A172 (cell line): Measurements from ENCODE around the gene KAT2B. TPM values are rescaled to one million over a fixed set of nuclear protein-coding genes. Genes with fewer than 3 reads are reported as not detected.

Experiments used
- DNase-seq: peaks from one replicate; pipeline ENCODE4 v3.0.0-alpha.2; 2015; ENCODE audit warnings: low spot score
- total RNA-seq: library from RNA; depleted of rRNA; stranded (reverse); fragments of >200 nt; shearing (Covaris generic); gene quantifications from 2 replicates; pipeline ENCODE4 v1.2.3, GENCODE V29; 2014

KAT2B gene
- total RNA-seq, 1 experiment from 2014 or later = 14.0 TPM

GRCh38 chr3:20064796-20065564 is 24.7 kb downstream of the KAT2B start:
- no peak for DNase-seq

- DNase-seq = no peak
Measured at GRCh38 chr3:20066079-20066478, 25.8 kb downstream of the KAT2B start.

- DNase-seq = no peak
Measured at GRCh38 chr3:20066850-20067617, 26.8 kb downstream of the KAT2B start.

- DNase-seq = no peak
Measured at GRCh38 chr3:20068512-20069177, 28.4 kb downstream of the KAT2B start.

- DNase-seq = no peak
Measured at GRCh38 chr3:20069178-20069532, 28.9 kb downstream of the KAT2B start.

GRCh38 chr3:20071175-20071574 is 30.9 kb downstream of the KAT2B start:
- DNase-seq = no peak

GRCh38 chr3:20072422-20072821 is 32.2 kb downstream of the KAT2B start:
- no peak for DNase-seq

- no peak for DNase-seq
Measured at GRCh38 chr3:20073068-20073467, 32.8 kb downstream of the KAT2B start.

- no peak for DNase-seq
Measured at GRCh38 chr3:20073683-20074082, 33.4 kb downstream of the KAT2B start.

- no peak for DNase-seq
Measured at GRCh38 chr3:20074226-20075063, 34.2 kb downstream of the KAT2B start.

GRCh38 chr3:20075197-20075596 is 35.0 kb downstream of the KAT2B start:
- DNase-seq = no peak

- DNase-seq = no peak
Measured at GRCh38 chr3:20076296-20076997, 36.2 kb downstream of the KAT2B start.

GRCh38 chr3:20077068-20077467 is 36.8 kb downstream of the KAT2B start:
- DNase-seq = no peak

- no peak for DNase-seq
Measured at GRCh38 chr3:20078194-20078714, 38.0 kb downstream of the KAT2B start.

GRCh38 chr3:20079621-20080020 is 39.4 kb downstream of the KAT2B start:
- no peak for DNase-seq

- DNase-seq = peak; percentile 51
Measured at GRCh38 chr3:20080956-20081554, 40.8 kb downstream of the KAT2B start.

GRCh38 chr3:20083253-20083652 is 43.0 kb downstream of the KAT2B start:
- DNase-seq = no peak

GRCh38 chr3:20083953-20084352 is 43.7 kb downstream of the KAT2B start:
- no peak for DNase-seq

GRCh38 chr3:20091331-20092047 is 51.2 kb downstream of the KAT2B start:
- DNase-seq = no peak

- no peak for DNase-seq
Measured at GRCh38 chr3:20095470-20095869, 55.2 kb downstream of the KAT2B start.
